Measurements from ENCODE around the gene FATE1.

- TF ChIP-seq POLR2AphosphoS5 (IDR thresholded peaks at IDR 0.05; ENCODE audit: borderline replicate concordance, low read depth, low read length), result no peak
- no peak for TF ChIP-seq EZH2 (IDR thresholded peaks at IDR 0.05)
- TF ChIP-seq FOXP2 (optimal IDR thresholded peaks at IDR 0.05; ENCODE audit: control extremely low read depth, extremely low read length, insufficient read depth), result no peak
These were observed 35.9 kb upstream of the FATE1 start for GRCh38 chrX:151679798-151680402.

Data from SK-N-MC (cell line).